ENCODE results near the gene LGR6. TPM values are rescaled to one million over a fixed set of nuclear protein-coding genes. Genes with fewer than 3 reads are reported as not detected.

Gene LGR6
- total RNA-seq, 1 donor from 2014 or later, result 0.52 TPM

DNA sequence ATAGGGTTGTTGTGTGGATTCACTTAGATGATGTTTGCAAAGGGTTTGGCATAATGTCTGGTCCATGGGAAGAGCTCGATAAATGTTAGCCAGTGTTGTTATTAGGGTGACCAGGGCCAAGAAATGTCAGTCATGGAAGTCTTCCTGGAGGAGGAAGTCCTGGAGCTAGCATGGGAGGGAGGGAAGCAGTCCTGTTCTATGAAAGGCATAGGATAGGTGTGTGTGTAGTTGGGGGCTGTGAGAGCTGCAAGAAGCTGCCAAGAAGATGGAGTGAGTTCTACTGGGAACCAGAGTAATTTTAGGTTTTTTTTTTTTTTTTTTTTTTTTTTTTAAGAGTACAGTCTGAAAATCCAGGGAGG is 4.7 kb downstream of the LGR6 start:
- H3K27ac ChIP-seq (ENCODE audit: low read depth, low read length), result no peak overlapping the region
- no peaks in the 10 kb centered on the region for H3K36me3 ChIP-seq (ENCODE audit: control insufficient read depth in 3 of 3, insufficient read depth in 3 of 3, low read length in 3 of 3)
- H3K9me3 ChIP-seq (ENCODE audit: control insufficient read depth in 3 of 3, low read length in 3 of 3), result no peaks in the 10 kb centered on the region
- H3K4me1 ChIP-seq (ENCODE audit: control insufficient read depth in 3 of 3, insufficient read depth in 3 of 3, low read length in 3 of 3), result peaks cover 16 to 42% (median 24%) of the 10 kb centered on the region in 3 donors
- H3K4me3 ChIP-seq (ENCODE audit: low read length in 3 of 3), result no peak overlapping the region
- H3K27me3 ChIP-seq (ENCODE audit: control insufficient read depth in 3 of 3, insufficient read depth in 3 of 3, low read length in 3 of 3), result peaks cover 8 to 18% (median 18%) of the 10 kb centered on the region in 3 donors
- H3K9ac ChIP-seq (ENCODE audit: low read depth in 1 of 3, low read length in 3 of 3), result no peak overlapping the region

DNA sequence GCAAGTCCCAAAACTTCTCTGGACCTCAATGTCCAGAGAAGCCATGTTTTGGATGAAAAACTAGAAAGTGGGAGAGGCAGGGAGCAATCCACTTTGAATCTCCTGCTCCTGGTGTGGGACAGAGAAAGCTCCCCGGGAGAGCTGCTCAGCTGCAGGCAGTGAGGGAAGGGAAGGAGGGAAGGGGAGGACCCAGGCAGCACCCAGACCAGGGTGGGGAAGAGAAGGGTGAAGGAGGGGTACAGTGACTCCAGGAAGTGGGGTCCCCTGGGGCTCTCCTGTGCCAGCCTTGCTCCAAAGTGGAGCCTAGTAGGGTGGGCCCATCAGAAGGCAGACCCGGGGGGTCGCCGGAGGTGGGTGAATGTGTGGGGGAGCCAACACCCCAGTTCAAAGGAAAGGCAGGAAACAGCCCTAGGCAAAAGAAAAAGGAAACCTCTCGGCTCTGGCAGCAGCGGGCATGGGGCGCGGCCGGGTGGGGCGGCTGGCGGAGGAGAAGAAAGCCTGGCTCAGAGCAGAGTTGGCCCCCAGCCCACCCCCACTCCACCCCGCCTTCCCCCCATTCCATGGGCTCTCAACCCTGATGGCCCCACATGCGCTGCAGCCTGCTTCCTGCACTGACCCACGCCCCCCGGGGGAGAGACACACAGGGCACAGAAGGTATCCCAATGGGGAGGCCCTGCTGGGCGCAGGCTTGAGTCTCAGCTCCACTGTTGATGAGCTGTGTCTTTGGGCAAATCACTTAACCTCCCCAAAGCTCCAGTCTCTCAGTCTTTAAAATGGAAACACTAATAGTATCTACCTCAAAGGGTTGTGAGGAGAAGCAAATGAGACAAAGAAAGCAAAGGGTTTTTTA is 5.7 kb downstream of the LGR6 start:
- H3K4me3 ChIP-seq (ENCODE audit: low read length in 3 of 3), result no peak overlapping the region
- no peaks in the 10 kb centered on the region for H3K9me3 ChIP-seq (ENCODE audit: control insufficient read depth in 3 of 3, low read length in 3 of 3)
- no peak overlapping the region for H3K27ac ChIP-seq (ENCODE audit: low read depth, low read length)
- H3K4me1 ChIP-seq (ENCODE audit: control insufficient read depth in 3 of 3, insufficient read depth in 3 of 3, low read length in 3 of 3), result peaks cover 16 to 41% (median 23%) of the 10 kb centered on the region in 3 donors
- H3K36me3 ChIP-seq (ENCODE audit: control insufficient read depth in 3 of 3, insufficient read depth in 3 of 3, low read length in 3 of 3), result no peaks in the 10 kb centered on the region
- H3K27me3 ChIP-seq (ENCODE audit: control insufficient read depth in 3 of 3, insufficient read depth in 3 of 3, low read length in 3 of 3), result peaks cover 1 to 10% (median 9%) of the 10 kb centered on the region in 3 donors
- H3K9ac ChIP-seq (ENCODE audit: low read depth in 1 of 3, low read length in 3 of 3), result no peak overlapping the region

GRCh38 chr1:202200112-202200548 is 6.5 kb downstream of the LGR6 start:
- peaks cover 16 to 41% (median 23%) of the 10 kb centered on the region in 3 donors for H3K4me1 ChIP-seq (ENCODE audit: control insufficient read depth in 3 of 3, insufficient read depth in 3 of 3, low read length in 3 of 3)
- peak overlapping the region in 1 of 3 donors; percentile 22 for H3K4me3 ChIP-seq (ENCODE audit: low read length in 3 of 3)
- no peaks in the 10 kb centered on the region for H3K9me3 ChIP-seq (ENCODE audit: control insufficient read depth in 3 of 3, low read length in 3 of 3)
- H3K27me3 ChIP-seq (ENCODE audit: control insufficient read depth in 3 of 3, insufficient read depth in 3 of 3, low read length in 3 of 3), result peaks cover 0 to 3% (median 3%) of the 10 kb centered on the region in 3 donors
- peak overlapping the region in 1 of 3 donors; percentile 25 for H3K9ac ChIP-seq (ENCODE audit: low read depth in 1 of 3, low read length in 3 of 3)
- peak overlapping the region; percentile 66 for H3K27ac ChIP-seq (ENCODE audit: low read depth, low read length)
- H3K36me3 ChIP-seq (ENCODE audit: control insufficient read depth in 3 of 3, insufficient read depth in 3 of 3, low read length in 3 of 3), result no peaks in the 10 kb centered on the region

- Histone ChIP-seq H3K4me3 (ENCODE audit: low read length in 3 of 3) (peak overlapping the region in 1 of 3 donors; percentile 22), H3K9me3 (ENCODE audit: control insufficient read depth in 3 of 3, low read length in 3 of 3) (no peaks in the 10 kb centered on the region), H3K27me3 (ENCODE audit: control insufficient read depth in 3 of 3, insufficient read depth in 3 of 3, low read length in 3 of 3) (peaks cover 0 to 3% (median 1%) of the 10 kb centered on the region in 3 donors), H3K36me3 (ENCODE audit: control insufficient read depth in 3 of 3, insufficient read depth in 3 of 3, low read length in 3 of 3) (no peaks in the 10 kb centered on the region), H3K4me1 (ENCODE audit: control insufficient read depth in 3 of 3, insufficient read depth in 3 of 3, low read length in 3 of 3) (peaks cover 16 to 41% (median 23%) of the 10 kb centered on the region in 3 donors), H3K27ac (ENCODE audit: low read depth, low read length) (peak overlapping the region; percentile 66), H3K9ac (ENCODE audit: low read depth in 1 of 3, low read length in 3 of 3) (peak overlapping the region in 1 of 3 donors; percentile 28)
Measured at GRCh38 chr1:202200669-202201068, 7.1 kb downstream of the LGR6 start.

GRCh38 chr1:202201266-202201665 is 7.7 kb downstream of the LGR6 start:
- Histone ChIP-seq H3K4me3 (ENCODE audit: low read length in 3 of 3) (no peak overlapping the region), H3K27ac (ENCODE audit: low read depth, low read length) (no peak overlapping the region), H3K36me3 (ENCODE audit: control insufficient read depth in 3 of 3, insufficient read depth in 3 of 3, low read length in 3 of 3) (no peaks in the 10 kb centered on the region), H3K9ac (ENCODE audit: low read depth in 1 of 3, low read length in 3 of 3) (no peak overlapping the region), H3K4me1 (ENCODE audit: control insufficient read depth in 3 of 3, insufficient read depth in 3 of 3, low read length in 3 of 3) (peaks cover 16 to 41% (median 23%) of the 10 kb centered on the region in 3 donors), H3K27me3 (ENCODE audit: control insufficient read depth in 3 of 3, insufficient read depth in 3 of 3, low read length in 3 of 3) (peaks cover 0 to 7% (median 5%) of the 10 kb centered on the region in 3 donors), H3K9me3 (ENCODE audit: control insufficient read depth in 3 of 3, low read length in 3 of 3) (no peaks in the 10 kb centered on the region)

- peaks cover 16 to 41% (median 23%) of the 10 kb centered on the region in 3 donors for H3K4me1 ChIP-seq (ENCODE audit: control insufficient read depth in 3 of 3, insufficient read depth in 3 of 3, low read length in 3 of 3)
- peaks cover 0 to 8% (median 5%) of the 10 kb centered on the region in 3 donors for H3K27me3 ChIP-seq (ENCODE audit: control insufficient read depth in 3 of 3, insufficient read depth in 3 of 3, low read length in 3 of 3)
- no peak overlapping the region for H3K4me3 ChIP-seq (ENCODE audit: low read length in 3 of 3)
- H3K9me3 ChIP-seq (ENCODE audit: control insufficient read depth in 3 of 3, low read length in 3 of 3), result no peaks in the 10 kb centered on the region
- no peak overlapping the region for H3K27ac ChIP-seq (ENCODE audit: low read depth, low read length)
- no peak overlapping the region for H3K9ac ChIP-seq (ENCODE audit: low read depth in 1 of 3, low read length in 3 of 3)
- no peaks in the 10 kb centered on the region for H3K36me3 ChIP-seq (ENCODE audit: control insufficient read depth in 3 of 3, insufficient read depth in 3 of 3, low read length in 3 of 3)
Measured at GRCh38 chr1:202201971-202202370, 8.4 kb downstream of the LGR6 start.

GRCh38 chr1:202202500-202203168 is 9.0 kb downstream of the LGR6 start:
- H3K9ac ChIP-seq (ENCODE audit: low read depth in 1 of 3, low read length in 3 of 3), result no peak overlapping the region
- peaks cover 16 to 41% (median 23%) of the 10 kb centered on the region in 3 donors for H3K4me1 ChIP-seq (ENCODE audit: control insufficient read depth in 3 of 3, insufficient read depth in 3 of 3, low read length in 3 of 3)
- H3K27ac ChIP-seq (ENCODE audit: low read depth, low read length), result no peak overlapping the region
- no peaks in the 10 kb centered on the region for H3K36me3 ChIP-seq (ENCODE audit: control insufficient read depth in 3 of 3, insufficient read depth in 3 of 3, low read length in 3 of 3)
- H3K4me3 ChIP-seq (ENCODE audit: low read length in 3 of 3), result no peak overlapping the region
- peaks cover 0 to 8% (median 7%) of the 10 kb centered on the region in 3 donors for H3K27me3 ChIP-seq (ENCODE audit: control insufficient read depth in 3 of 3, insufficient read depth in 3 of 3, low read length in 3 of 3)
- H3K9me3 ChIP-seq (ENCODE audit: control insufficient read depth in 3 of 3, low read length in 3 of 3), result no peaks in the 10 kb centered on the region

DNA sequence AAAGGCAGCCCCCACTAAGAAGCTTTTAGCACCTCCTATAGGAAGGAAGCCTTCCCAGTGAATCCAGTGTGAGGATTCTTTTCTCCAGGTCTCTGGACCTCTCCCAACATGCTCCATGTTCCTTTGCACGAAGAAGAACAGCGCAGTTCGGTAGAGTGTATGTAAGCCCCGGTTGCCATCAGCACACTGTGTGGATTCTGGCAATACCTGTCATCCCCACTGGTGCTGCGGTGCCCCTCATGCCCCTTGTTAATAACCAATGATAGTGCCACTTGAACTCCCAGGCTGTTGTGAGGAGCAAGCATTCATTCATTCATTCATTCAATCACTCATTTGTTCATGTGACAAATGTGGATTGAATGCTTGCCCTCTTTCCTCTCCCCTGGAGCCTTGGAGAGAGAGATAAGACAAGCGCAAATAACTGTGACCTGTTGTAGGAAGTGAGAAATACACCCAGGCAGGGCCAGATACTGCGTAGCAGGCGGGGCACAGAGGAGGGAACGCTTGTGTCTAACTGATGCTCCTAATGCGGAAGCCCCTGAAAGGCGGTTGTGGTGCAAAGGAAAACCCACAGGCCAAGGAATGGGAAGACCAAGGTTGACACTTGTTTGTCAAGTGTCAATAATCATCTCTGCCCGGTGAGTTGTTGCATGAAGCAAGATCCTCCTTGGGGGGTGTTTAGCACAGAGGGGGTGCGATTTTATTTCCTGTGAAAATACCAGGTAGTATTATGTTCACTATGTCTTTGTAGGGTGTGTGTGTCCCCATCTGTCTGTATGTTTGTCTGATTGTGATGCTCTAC is 9.8 kb downstream of the LGR6 start:
- no peaks in the 10 kb centered on the region for H3K36me3 ChIP-seq (ENCODE audit: control insufficient read depth in 3 of 3, insufficient read depth in 3 of 3, low read length in 3 of 3)
- H3K4me1 ChIP-seq (ENCODE audit: control insufficient read depth in 3 of 3, insufficient read depth in 3 of 3, low read length in 3 of 3), result peaks cover 16 to 41% (median 23%) of the 10 kb centered on the region in 3 donors
- H3K9me3 ChIP-seq (ENCODE audit: control insufficient read depth in 3 of 3, low read length in 3 of 3), result no peaks in the 10 kb centered on the region
- no peak overlapping the region for H3K4me3 ChIP-seq (ENCODE audit: low read length in 3 of 3)
- H3K27me3 ChIP-seq (ENCODE audit: control insufficient read depth in 3 of 3, insufficient read depth in 3 of 3, low read length in 3 of 3), result peaks cover 0 to 13% (median 12%) of the 10 kb centered on the region in 3 donors
- H3K27ac ChIP-seq (ENCODE audit: low read depth, low read length), result no peak overlapping the region
- H3K9ac ChIP-seq (ENCODE audit: low read depth in 1 of 3, low read length in 3 of 3), result no peak overlapping the region

GRCh38 chr1:202204065-202204464 is 10.5 kb downstream of the LGR6 start:
- H3K9ac ChIP-seq (ENCODE audit: low read depth in 1 of 3, low read length in 3 of 3), result no peak overlapping the region
- no peak overlapping the region for H3K4me3 ChIP-seq (ENCODE audit: low read length in 3 of 3)
- H3K9me3 ChIP-seq (ENCODE audit: control insufficient read depth in 3 of 3, low read length in 3 of 3), result no peaks in the 10 kb centered on the region
- H3K36me3 ChIP-seq (ENCODE audit: control insufficient read depth in 3 of 3, insufficient read depth in 3 of 3, low read length in 3 of 3), result no peaks in the 10 kb centered on the region
- H3K4me1 ChIP-seq (ENCODE audit: control insufficient read depth in 3 of 3, insufficient read depth in 3 of 3, low read length in 3 of 3), result peaks cover 16 to 39% (median 22%) of the 10 kb centered on the region in 3 donors
- H3K27me3 ChIP-seq (ENCODE audit: control insufficient read depth in 3 of 3, insufficient read depth in 3 of 3, low read length in 3 of 3), result peaks cover 0 to 18% (median 12%) of the 10 kb centered on the region in 3 donors
- no peak overlapping the region for H3K27ac ChIP-seq (ENCODE audit: low read depth, low read length)
